ENCODE results near the gene DGKD. TPM values are rescaled to one million over a fixed set of nuclear protein-coding genes. Genes with fewer than 3 reads are reported as not detected.
A peak's percentile ranks its signal among the peaks of the same experiment; 100 is the strongest.

DGKD gene
- total and polyA plus RNA-seq, 2 donors (not counting 1 experiment from before 2014, with no cell fraction given) = 6.0 to 9.9 TPM

GRCh38 chr2:233416706-233417105, 62.4 kb downstream of the DGKD start:
- Histone ChIP-seq H3K27ac (ENCODE audit: insufficient read depth, low read length) (no peak overlapping the region), H3K27me3 (ENCODE audit: control insufficient read depth, insufficient read depth, low read length) (no peaks in the 10 kb centered on the region), H3K4me1 (ENCODE audit: control insufficient read depth, extremely low read depth, insufficient read depth, low read length) (peaks cover 22% of the 10 kb centered on the region), H3K36me3 (ENCODE audit: control insufficient read depth, insufficient read depth, low read length) (no peaks in the 10 kb centered on the region), H3K79me2 (ENCODE audit: control insufficient read depth, insufficient read depth, low read length) (no peaks in the 10 kb centered on the region), H4K20me1 (ENCODE audit: control insufficient read depth, extremely low read depth, insufficient read depth, low read length) (no peaks in the 10 kb centered on the region), H3K4me2 (ENCODE audit: extremely low read depth, insufficient read depth, low read length) (no peak overlapping the region), H2AFZ (ENCODE audit: low read length) (no peak overlapping the region), H3K9me3 (ENCODE audit: control insufficient read depth, insufficient read depth, low read depth, low read length) (no peaks in the 10 kb centered on the region), H3K9ac (ENCODE audit: insufficient read depth, low read length) (no peak overlapping the region), H3K4me3 (replicated peaks in 1 of 4; ENCODE audit: control extremely low read depth in 1 of 4, insufficient read depth in 1 of 4, low read depth in 3 of 4, low read length in 4 of 4) (no peak overlapping the region)
- DNase-seq (ENCODE audit: low read depth in 2 of 2) = no peak
- no peak for TF ChIP-seq EZH2 (IDR thresholded peaks at IDR 0.05; ENCODE audit: low read length, missing control alignments)
- TF ChIP-seq CTCF (conservative IDR thresholded peaks at IDR 0.05 in 1 of 2, IDR thresholded peaks at IDR 0.05 in 1 of 2; ENCODE audit: low read depth in 1 of 2, low read length in 2 of 2) = no peak

GRCh38 chr2:233417282-233417681, 63.0 kb downstream of the DGKD start:
- no peak for DNase-seq (ENCODE audit: low read depth in 2 of 2)
- no peak overlapping the region for H3K27ac ChIP-seq (ENCODE audit: insufficient read depth, low read length)
- no peak overlapping the region for H3K4me2 ChIP-seq (ENCODE audit: extremely low read depth, insufficient read depth, low read length)
- no peak overlapping the region for H2AFZ ChIP-seq (ENCODE audit: low read length)
- peaks cover 22% of the 10 kb centered on the region for H3K4me1 ChIP-seq (ENCODE audit: control insufficient read depth, extremely low read depth, insufficient read depth, low read length)
- H3K4me3 ChIP-seq (replicated peaks in 1 of 4; ENCODE audit: control extremely low read depth in 1 of 4, insufficient read depth in 1 of 4, low read depth in 3 of 4, low read length in 4 of 4) = no peak overlapping the region
- no peaks in the 10 kb centered on the region for H3K9me3 ChIP-seq (ENCODE audit: control insufficient read depth, insufficient read depth, low read depth, low read length)
- no peak overlapping the region for H3K9ac ChIP-seq (ENCODE audit: insufficient read depth, low read length)
- H3K36me3 ChIP-seq (ENCODE audit: control insufficient read depth, insufficient read depth, low read length) = no peaks in the 10 kb centered on the region
- H4K20me1 ChIP-seq (ENCODE audit: control insufficient read depth, extremely low read depth, insufficient read depth, low read length) = no peaks in the 10 kb centered on the region
- H3K79me2 ChIP-seq (ENCODE audit: control insufficient read depth, insufficient read depth, low read length) = no peaks in the 10 kb centered on the region
- no peaks in the 10 kb centered on the region for H3K27me3 ChIP-seq (ENCODE audit: control insufficient read depth, insufficient read depth, low read length)
- TF ChIP-seq CTCF (conservative IDR thresholded peaks at IDR 0.05 in 1 of 2, IDR thresholded peaks at IDR 0.05 in 1 of 2; ENCODE audit: low read depth in 1 of 2, low read length in 2 of 2) = no peak
- TF ChIP-seq EZH2 (IDR thresholded peaks at IDR 0.05; ENCODE audit: low read length, missing control alignments) = no peak

GRCh38 chr2:233418052-233418760, 63.9 kb downstream of the DGKD start:
- no peak overlapping the region for H3K4me2 ChIP-seq (ENCODE audit: extremely low read depth, insufficient read depth, low read length)
- H3K9me3 ChIP-seq (ENCODE audit: control insufficient read depth, insufficient read depth, low read depth, low read length) = no peaks in the 10 kb centered on the region
- H3K79me2 ChIP-seq (ENCODE audit: control insufficient read depth, insufficient read depth, low read length) = no peaks in the 10 kb centered on the region
- H3K27me3 ChIP-seq (ENCODE audit: control insufficient read depth, insufficient read depth, low read length) = no peaks in the 10 kb centered on the region
- no peak overlapping the region for H3K4me3 ChIP-seq (replicated peaks in 1 of 4; ENCODE audit: control extremely low read depth in 1 of 4, insufficient read depth in 1 of 4, low read depth in 3 of 4, low read length in 4 of 4)
- peaks cover 2% of the 10 kb centered on the region for H3K36me3 ChIP-seq (ENCODE audit: control insufficient read depth, insufficient read depth, low read length)
- TF ChIP-seq CTCF (conservative IDR thresholded peaks at IDR 0.05 in 1 of 2, IDR thresholded peaks at IDR 0.05 in 1 of 2; ENCODE audit: low read depth in 1 of 2, low read length in 2 of 2) = peak in 1 of 2 donors; percentile 7
- no peak for TF ChIP-seq EZH2 (IDR thresholded peaks at IDR 0.05; ENCODE audit: low read length, missing control alignments)
- DNase-seq (ENCODE audit: low read depth in 2 of 2) = no peak
- no peaks in the 10 kb centered on the region for H4K20me1 ChIP-seq (ENCODE audit: control insufficient read depth, extremely low read depth, insufficient read depth, low read length)
- peak overlapping the region; percentile 14 for H3K27ac ChIP-seq (ENCODE audit: insufficient read depth, low read length)
- H3K4me1 ChIP-seq (ENCODE audit: control insufficient read depth, extremely low read depth, insufficient read depth, low read length) = peaks cover 22% of the 10 kb centered on the region
- no peak overlapping the region for H2AFZ ChIP-seq (ENCODE audit: low read length)
- H3K9ac ChIP-seq (ENCODE audit: insufficient read depth, low read length) = no peak overlapping the region

Measured in fibroblast of lung (primary cell).